ENCODE data around the gene BMERB1. TPM values are rescaled to one million over a fixed set of nuclear protein-coding genes. Genes with fewer than 3 reads are reported as not detected.

BMERB1 gene
- total RNA-seq, 1 experiment from 2014 or later: 3.8 TPM

GRCh38 chr16:15509593-15510535 lies 75.5 kb downstream of the BMERB1 start:
- CTCF ChIA-PET: no interaction called here
- DNase-seq: no peak
- Histone ChIP-seq H3K4me2 (ENCODE audit: low read length) (no peak overlapping the region), H3K9me3 (ENCODE audit: low read length) (no peaks in the 10 kb centered on the region), H3K4me1 (ENCODE audit: insufficient read depth, low read length) (no peaks in the 10 kb centered on the region; the same call in 1 of the 2 replicates), H4K20me1 (ENCODE audit: low read length) (no peaks in the 10 kb centered on the region), H3K9me2 (replicated peaks; ENCODE audit: low read length) (no peaks in the 10 kb centered on the region), H2AFZ (ENCODE audit: low read length) (no peak overlapping the region), H3K27me3 (ENCODE audit: low read length) (no peaks in the 10 kb centered on the region), H3K4me3 (ENCODE audit: low read length) (no peak overlapping the region), H3F3A (ENCODE audit: low read length, unreplicated experiment) (no peaks in the 10 kb centered on the region), H3K36me3 (ENCODE audit: low read depth, low read length) (no peaks in the 10 kb centered on the region), H3K9ac (ENCODE audit: low read length) (no peak overlapping the region), H3K79me2 (ENCODE audit: low read length) (no peaks in the 10 kb centered on the region), H3K27ac (ENCODE audit: low read length) (no peak overlapping the region)
- BruUV-seq (replicated peaks): no TSS peak
- intact Hi-C loops (cut with micrococcal nuclease): no loop called here
- no peak for ATAC-seq
- POLR2A ChIA-PET (ENCODE audit: unreplicated experiment): no interaction called here
- TF ChIP-seq CTCF (conservative IDR thresholded peaks at IDR 0.05; ENCODE audit: low read depth, low read length) (no peak), EZH2phosphoT487 (IDR thresholded peaks at IDR 0.05; ENCODE audit: borderline replicate concordance, low read length) (no peak), EZH2 (IDR thresholded peaks at IDR 0.05; ENCODE audit: low read length, unreplicated experiment) (no peak)

- TF ChIP-seq EZH2 (IDR thresholded peaks at IDR 0.05; ENCODE audit: low read length, unreplicated experiment): no peak
- no peak for TF ChIP-seq EZH2phosphoT487 (IDR thresholded peaks at IDR 0.05; ENCODE audit: borderline replicate concordance, low read length)
- no peaks in the 10 kb centered on the region for H3K79me2 ChIP-seq (ENCODE audit: low read length)
- no peak for ATAC-seq
- no peaks in the 10 kb centered on the region for H3K36me3 ChIP-seq (ENCODE audit: low read depth, low read length)
- H3K9me3 ChIP-seq (ENCODE audit: low read length): no peaks in the 10 kb centered on the region
- H3K4me2 ChIP-seq (ENCODE audit: low read length): no peak overlapping the region
- no peak for DNase-seq
- ChIA-PET CTCF (no interaction called here), POLR2A (ENCODE audit: unreplicated experiment) (no interaction called here)
- no peaks in the 10 kb centered on the region for H3K27me3 ChIP-seq (ENCODE audit: low read length)
- no peak overlapping the region for H3K9ac ChIP-seq (ENCODE audit: low read length)
- intact Hi-C loops (cut with micrococcal nuclease): no loop called here
- no peak overlapping the region for H3K27ac ChIP-seq (ENCODE audit: low read length)
- no peaks in the 10 kb centered on the region for H4K20me1 ChIP-seq (ENCODE audit: low read length)
- H3F3A ChIP-seq (ENCODE audit: low read length, unreplicated experiment): no peaks in the 10 kb centered on the region
- no peak overlapping the region for H2AFZ ChIP-seq (ENCODE audit: low read length)
- H3K4me3 ChIP-seq (ENCODE audit: low read length): no peak overlapping the region
- no TSS peak for BruUV-seq (replicated peaks)
- H3K9me2 ChIP-seq (replicated peaks; ENCODE audit: low read length): no peaks in the 10 kb centered on the region
- no peaks in the 10 kb centered on the region; the same call in 1 of the 2 replicates for H3K4me1 ChIP-seq (ENCODE audit: insufficient read depth, low read length)
Observed at GRCh38 chr16:15510992-15511391, 76.6 kb downstream of the BMERB1 start.

GRCh38 chr16:15511759-15512487 lies 77.5 kb downstream of the BMERB1 start:
- no peaks in the 10 kb centered on the region for H3F3A ChIP-seq (ENCODE audit: low read length, unreplicated experiment)
- no peak for TF ChIP-seq CTCF (conservative IDR thresholded peaks at IDR 0.05; ENCODE audit: low read depth, low read length)
- no peak for TF ChIP-seq EZH2 (IDR thresholded peaks at IDR 0.05; ENCODE audit: low read length, unreplicated experiment)
- no peak for TF ChIP-seq EZH2phosphoT487 (IDR thresholded peaks at IDR 0.05; ENCODE audit: borderline replicate concordance, low read length)
- no peaks in the 10 kb centered on the region for H3K9me3 ChIP-seq (ENCODE audit: low read length)
- no peak for ATAC-seq
- intact Hi-C loops (cut with micrococcal nuclease): no loop called here
- H2AFZ ChIP-seq (ENCODE audit: low read length): no peak overlapping the region
- H3K27ac ChIP-seq (ENCODE audit: low read length): no peak overlapping the region
- no peak overlapping the region for H3K4me2 ChIP-seq (ENCODE audit: low read length)
- no peaks in the 10 kb centered on the region for H4K20me1 ChIP-seq (ENCODE audit: low read length)
- ChIA-PET POLR2A (ENCODE audit: unreplicated experiment) (no interaction called here), CTCF (no interaction called here)
- BruUV-seq (replicated peaks): no TSS peak
- H3K9me2 ChIP-seq (replicated peaks; ENCODE audit: low read length): no peaks in the 10 kb centered on the region
- DNase-seq: no peak
- H3K4me1 ChIP-seq (ENCODE audit: insufficient read depth, low read length): no peaks in the 10 kb centered on the region; the same call in 1 of the 2 replicates
- no peak overlapping the region for H3K9ac ChIP-seq (ENCODE audit: low read length)
- H3K36me3 ChIP-seq (ENCODE audit: low read depth, low read length): no peaks in the 10 kb centered on the region
- H3K79me2 ChIP-seq (ENCODE audit: low read length): no peaks in the 10 kb centered on the region
- H3K4me3 ChIP-seq (ENCODE audit: low read length): no peak overlapping the region
- H3K27me3 ChIP-seq (ENCODE audit: low read length): no peaks in the 10 kb centered on the region
